ENCODE measurements around the gene PCDHGA8. TPM values are rescaled to one million over a fixed set of nuclear protein-coding genes. Genes with fewer than 3 reads are reported as not detected.
"Not testable (repeated sequence)": the region's sequence is repeated elsewhere in the genome, so short reads cannot be mapped to it uniquely, and the experiment has no call there.

The PCDHGA8 gene
- total RNA-seq, 2 donors from 2014 or later, result 7.5 to 13.9 TPM

DNA sequence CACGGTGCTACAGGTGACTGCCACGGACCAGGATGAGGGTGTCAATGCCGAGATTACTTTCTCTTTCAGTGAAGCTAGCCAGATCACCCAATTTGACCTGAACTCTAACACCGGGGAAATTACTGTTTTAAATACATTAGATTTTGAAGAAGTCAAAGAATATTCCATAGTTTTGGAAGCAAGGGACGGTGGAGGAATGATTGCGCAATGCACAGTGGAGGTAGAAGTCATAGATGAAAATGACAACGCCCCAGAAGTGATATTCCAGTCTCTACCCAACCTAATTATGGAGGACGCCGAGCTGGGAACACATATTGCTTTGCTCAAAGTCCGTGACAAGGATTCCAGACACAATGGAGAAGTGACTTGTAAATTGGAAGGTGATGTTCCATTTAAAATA is 3.8 kb upstream of the PCDHGA8 start:
- no peak for ATAC-seq (ENCODE audit: insufficient number of reproducible peaks, low FRiP score, low read depth)
- Histone ChIP-seq H3K36me3 (peaks cover 5% of the 10 kb centered on the region), H3K9me3 (peaks cover 95% of the 10 kb centered on the region), H3K27ac (no peak overlapping the region), H3K4me3 (no peak overlapping the region), H3K27me3 (replicated peaks; ENCODE audit: insufficient read depth) (no peaks in the 10 kb centered on the region), H3K4me1 (ENCODE audit: control insufficient read depth in 1 of 2, low read depth in 2 of 2) (no peaks in the 10 kb centered on the region)
- TF ChIP-seq, protein P1, sequence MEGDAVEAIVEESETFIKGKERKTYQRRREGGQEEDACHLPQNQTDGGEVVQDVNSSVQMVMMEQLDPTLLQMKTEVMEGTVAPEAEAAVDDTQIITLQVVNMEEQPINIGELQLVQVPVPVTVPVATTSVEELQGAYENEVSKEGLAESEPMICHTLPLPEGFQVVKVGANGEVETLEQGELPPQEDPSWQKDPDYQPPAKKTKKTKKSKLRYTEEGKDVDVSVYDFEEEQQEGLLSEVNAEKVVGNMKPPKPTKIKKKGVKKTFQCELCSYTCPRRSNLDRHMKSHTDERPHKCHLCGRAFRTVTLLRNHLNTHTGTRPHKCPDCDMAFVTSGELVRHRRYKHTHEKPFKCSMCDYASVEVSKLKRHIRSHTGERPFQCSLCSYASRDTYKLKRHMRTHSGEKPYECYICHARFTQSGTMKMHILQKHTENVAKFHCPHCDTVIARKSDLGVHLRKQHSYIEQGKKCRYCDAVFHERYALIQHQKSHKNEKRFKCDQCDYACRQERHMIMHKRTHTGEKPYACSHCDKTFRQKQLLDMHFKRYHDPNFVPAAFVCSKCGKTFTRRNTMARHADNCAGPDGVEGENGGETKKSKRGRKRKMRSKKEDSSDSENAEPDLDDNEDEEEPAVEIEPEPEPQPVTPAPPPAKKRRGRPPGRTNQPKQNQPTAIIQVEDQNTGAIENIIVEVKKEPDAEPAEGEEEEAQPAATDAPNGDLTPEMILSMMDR (IDR thresholded peaks at IDR 0.05), result no peak
- DNase-seq (ENCODE audit: low spot score), result no peak

GRCh38 chr5:141389153-141390042 is 3.0 kb upstream of the PCDHGA8 start:
- Histone ChIP-seq H3K9me3 (peaks cover 95% of the 10 kb centered on the region), H3K4me1 (ENCODE audit: control insufficient read depth in 1 of 2, low read depth in 2 of 2) (no peaks in the 10 kb centered on the region), H3K27me3 (replicated peaks; ENCODE audit: insufficient read depth) (no peaks in the 10 kb centered on the region), H3K27ac (no peak overlapping the region), H3K4me3 (peak overlapping the region; percentile 12), H3K36me3 (peaks cover 5% of the 10 kb centered on the region)
- TF ChIP-seq, protein P1 (IDR thresholded peaks at IDR 0.05), result no peak
- ATAC-seq (ENCODE audit: insufficient number of reproducible peaks, low FRiP score, low read depth) (no peak), DNase-seq (ENCODE audit: low spot score) (no peak)

DNA sequence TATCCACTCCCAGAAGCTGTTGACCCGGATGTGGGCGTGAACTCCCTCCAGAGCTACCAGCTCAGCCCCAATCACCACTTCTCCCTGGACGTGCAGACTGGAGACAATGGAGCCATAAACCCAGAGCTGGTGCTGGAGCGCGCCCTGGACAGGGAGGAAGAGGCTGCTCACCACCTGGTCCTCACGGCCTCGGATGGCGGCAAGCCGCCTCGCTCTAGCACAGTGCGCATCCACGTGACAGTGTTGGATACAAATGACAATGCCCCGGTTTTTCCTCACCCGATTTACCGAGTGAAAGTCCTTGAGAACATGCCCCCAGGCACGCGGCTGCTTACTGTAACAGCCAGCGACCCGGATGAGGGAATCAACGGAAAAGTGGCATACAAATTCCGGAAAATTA is 834 bp downstream of the PCDHGA8 start:
- H3K4me1 ChIP-seq (ENCODE audit: control insufficient read depth in 1 of 2, low read depth in 2 of 2), result no peaks in the 10 kb centered on the region
- ATAC-seq (ENCODE audit: insufficient number of reproducible peaks, low FRiP score, low read depth) (no peak), DNase-seq (ENCODE audit: low spot score) (no peak)
- H3K36me3 ChIP-seq, result peaks cover 5% of the 10 kb centered on the region
- H3K9me3 ChIP-seq, result peaks cover 93% of the 10 kb centered on the region
- no peaks in the 10 kb centered on the region for H3K27me3 ChIP-seq (replicated peaks; ENCODE audit: insufficient read depth)
- TF ChIP-seq, protein P1 (IDR thresholded peaks at IDR 0.05), result no peak
- H3K4me3 ChIP-seq, result peak overlapping the region; percentile 23
- no peak overlapping the region for H3K27ac ChIP-seq

- not testable (repeated sequence) for ATAC-seq (ENCODE audit: insufficient number of reproducible peaks, low FRiP score, low read depth); DNase-seq (ENCODE audit: low spot score); H3K27me3 ChIP-seq (replicated peaks; ENCODE audit: insufficient read depth); H3K4me3 ChIP-seq; H3K27ac ChIP-seq; H3K4me1 ChIP-seq (ENCODE audit: control insufficient read depth in 1 of 2, low read depth in 2 of 2); H3K36me3 ChIP-seq
- H3K9me3 ChIP-seq, result peaks cover 92% of the 10 kb centered on the region
Measured at GRCh38 chr5:141394401-141395187, 2.2 kb downstream of the PCDHGA8 start.

GRCh38 chr5:141397756-141398551 is 5.5 kb downstream of the PCDHGA8 start, which contains the start of gene PCDHGB5:
TSS of gene PCDHGB5 (plus strand) at chr5:141397947. CDS start at chr5:141398128, 181 bp downstream.
- ATAC-seq (ENCODE audit: insufficient number of reproducible peaks, low FRiP score, low read depth); H3K4me1 ChIP-seq (ENCODE audit: control insufficient read depth in 1 of 2, low read depth in 2 of 2); H3K27me3 ChIP-seq (replicated peaks; ENCODE audit: insufficient read depth); DNase-seq (ENCODE audit: low spot score); H3K36me3 ChIP-seq; H3K27ac ChIP-seq: not testable (repeated sequence)
- Histone ChIP-seq H3K9me3 (peaks cover 88% of the 10 kb centered on the region), H3K4me3 (peak within 1 kb of the TSS; percentile 47)
- TF ChIP-seq, protein P1 (IDR thresholded peaks at IDR 0.05), result peak; percentile 29
